ENCODE results near the gene TNRC18.

GRCh38 chr7:5420067-5420880 is 3.4 kb downstream of the TNRC18 start:
- TF ChIP-seq CTCF (IDR thresholded peaks at IDR 0.05; ENCODE audit: extremely low read depth in 1 of 2, insufficient read depth in 1 of 2, low read depth in 1 of 2, low read length in 2 of 2) (no peak), MAX (IDR thresholded peaks at IDR 0.05; ENCODE audit: insufficient read depth, insufficient read length) (no peak)
